Dedifferentiated amniotic fluid mesenchymal stem cell (primary cell): ENCODE data around the gene RUFY4.
"Not testable (repeated sequence)": the region's sequence is repeated elsewhere in the genome, so short reads cannot be mapped to it uniquely, and the experiment has no call there.

Experiments
- DNase-seq: peaks from one replicate; pipeline ENCODE4 v3.0.0-alpha.2; 2016; ENCODE audit errors: extremely low spot score

Gene RUFY4

DNA sequence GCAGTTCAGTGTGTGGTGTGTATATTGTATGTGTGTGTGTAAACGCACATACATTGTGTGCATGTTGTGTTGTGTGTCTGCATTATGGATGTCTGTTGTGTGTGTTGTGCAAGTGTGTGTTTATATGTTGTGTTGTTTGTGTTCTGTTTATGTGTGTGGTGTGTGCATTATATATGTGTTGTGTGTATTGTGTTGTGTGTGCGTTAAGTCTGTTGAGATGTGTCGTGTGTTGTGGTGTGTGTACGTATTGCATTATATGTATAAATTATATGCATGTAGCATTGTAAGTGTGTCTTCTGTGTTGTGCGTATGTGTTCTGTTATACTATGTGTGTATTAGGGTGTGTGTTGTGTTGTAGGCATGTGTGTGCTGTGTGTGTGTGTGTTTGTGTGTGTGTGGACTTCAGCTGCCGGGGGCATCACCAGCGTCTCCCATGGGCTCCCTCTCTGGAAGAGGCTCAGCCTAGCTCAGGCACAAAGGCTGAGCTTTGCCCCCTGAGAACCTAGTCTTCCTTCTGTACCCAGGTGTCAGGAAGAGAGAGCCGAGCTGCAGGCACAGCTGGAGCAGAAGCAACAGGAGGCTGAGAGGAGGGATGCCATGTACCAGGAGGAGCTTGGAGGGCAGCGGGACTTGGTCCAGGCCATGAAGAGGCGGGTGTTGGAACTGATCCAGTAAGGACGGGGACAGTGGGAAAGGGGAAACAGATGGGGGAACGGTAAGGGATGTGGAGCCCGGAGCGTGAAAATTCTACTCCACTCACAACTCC is 13.7 kb downstream of the RUFY4 start:
- no peak for DNase-seq

DNA sequence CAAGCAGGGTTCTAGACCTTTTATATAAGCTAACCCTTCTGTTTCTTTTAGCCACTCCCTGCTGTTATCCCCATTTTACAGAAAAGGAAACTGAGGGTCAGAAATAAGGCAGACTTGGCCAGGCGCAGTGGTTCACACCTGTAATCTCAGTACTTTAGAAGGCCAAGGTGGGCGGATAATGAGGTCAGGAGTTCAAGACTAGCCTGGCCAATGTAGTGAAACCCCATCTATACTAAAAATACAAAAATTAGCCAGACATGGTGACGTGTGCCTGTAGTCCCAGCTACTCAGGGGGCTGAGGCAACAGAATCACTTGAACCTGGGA is 14.3 kb downstream of the RUFY4 start:
- no peak for DNase-seq

DNA sequence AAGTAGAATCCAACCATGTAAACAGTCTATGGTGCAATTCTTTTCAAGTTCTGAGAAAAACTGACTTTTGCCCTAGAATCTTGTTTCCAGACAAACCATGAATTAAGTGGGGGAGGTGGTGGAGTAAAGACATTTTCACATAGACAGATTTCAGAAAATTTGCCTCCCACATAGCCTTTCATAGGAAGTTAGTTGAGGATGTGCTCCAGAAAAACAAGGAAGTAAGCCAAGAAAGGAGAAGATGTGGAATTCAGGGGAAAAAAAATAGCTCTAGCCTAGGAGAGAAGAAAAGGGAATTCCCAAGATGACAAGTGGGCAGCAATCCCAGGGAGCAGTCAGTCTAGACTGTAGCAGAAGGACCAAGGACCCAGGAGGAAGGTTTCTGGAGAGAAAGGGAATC is 17.4 kb downstream of the RUFY4 start:
- no peak for DNase-seq

DNA sequence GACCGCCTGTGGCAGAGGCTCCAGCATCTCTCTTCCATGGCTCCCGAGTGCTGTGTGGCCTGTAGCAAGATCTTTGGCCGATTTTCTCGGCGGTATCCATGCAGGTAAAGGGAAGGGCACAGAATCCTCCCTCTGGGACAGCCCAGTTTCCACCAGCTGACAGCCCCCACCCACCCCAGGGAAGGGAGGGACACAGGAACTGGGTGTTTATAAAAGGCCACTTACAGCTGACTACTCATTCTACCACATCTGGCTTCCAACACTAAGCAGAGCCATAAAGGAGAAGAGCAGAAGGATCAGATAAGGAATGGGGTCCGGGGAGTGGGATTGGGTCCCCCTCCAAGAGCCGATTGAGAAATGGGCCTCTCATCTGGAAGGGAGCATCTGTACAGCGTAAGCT is 20.2 kb downstream of the RUFY4 start:
- DNase-seq: no peak

DNA sequence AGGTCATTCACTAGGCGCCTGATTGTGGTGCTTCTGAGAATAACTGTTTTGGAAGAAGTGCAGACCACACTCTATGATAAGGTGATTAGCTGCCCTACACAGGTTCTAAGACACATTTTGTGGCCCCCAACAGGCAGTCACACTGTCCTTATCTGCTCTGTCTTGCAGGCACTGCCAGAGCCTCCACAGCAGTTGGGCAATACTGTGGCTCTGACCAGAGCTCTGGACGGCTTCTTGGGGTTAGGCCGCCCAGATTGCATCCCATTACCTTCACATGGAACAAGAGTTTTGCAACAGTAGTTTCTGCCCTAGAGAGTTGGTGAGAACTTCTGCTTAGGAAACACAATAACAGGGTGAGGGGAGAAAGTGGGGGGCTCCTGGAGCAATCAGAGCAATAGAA is 22.7 kb downstream of the RUFY4 start:
- no peak for DNase-seq

DNA sequence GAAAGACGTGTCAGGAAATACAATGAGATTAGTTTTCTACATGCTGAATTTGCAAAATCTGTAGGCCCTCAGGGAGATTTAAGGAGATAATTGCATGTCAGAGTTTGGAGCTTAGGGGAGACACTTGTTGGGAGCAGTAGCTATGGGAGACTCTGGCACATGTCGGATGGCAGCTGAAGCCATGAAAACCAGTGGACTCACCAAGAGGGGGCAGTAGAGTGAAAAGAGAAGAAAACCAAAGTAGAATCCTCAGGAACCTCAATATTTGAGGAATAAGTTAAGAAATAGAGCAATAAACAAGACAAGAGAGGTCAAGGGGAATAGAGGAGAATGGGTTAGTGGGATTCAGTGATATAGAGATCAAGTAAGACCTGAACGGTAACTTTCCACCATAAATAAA is 24.8 kb downstream of the RUFY4 start:
- no peak for DNase-seq

DNA sequence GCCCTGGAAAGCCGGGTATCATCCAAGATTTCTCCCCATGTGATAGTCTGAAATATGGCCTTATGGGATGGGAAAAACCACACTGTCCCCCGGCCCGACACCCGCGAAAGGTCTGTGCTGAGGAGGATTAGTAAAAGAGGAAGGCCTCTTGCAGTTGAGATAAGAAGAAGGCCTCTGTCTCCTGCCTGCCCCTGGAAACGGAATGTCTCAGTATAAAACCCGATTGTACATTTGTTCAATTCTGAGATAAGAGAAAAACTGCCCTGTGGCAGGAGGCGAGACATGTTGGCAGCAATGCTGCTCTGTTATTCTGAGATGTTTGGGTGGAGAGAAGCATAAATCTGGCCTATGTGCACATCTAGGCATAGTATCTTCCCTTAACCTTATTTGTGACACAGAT is 26.8 kb downstream of the RUFY4 start:
- DNase-seq: no peak

DNA sequence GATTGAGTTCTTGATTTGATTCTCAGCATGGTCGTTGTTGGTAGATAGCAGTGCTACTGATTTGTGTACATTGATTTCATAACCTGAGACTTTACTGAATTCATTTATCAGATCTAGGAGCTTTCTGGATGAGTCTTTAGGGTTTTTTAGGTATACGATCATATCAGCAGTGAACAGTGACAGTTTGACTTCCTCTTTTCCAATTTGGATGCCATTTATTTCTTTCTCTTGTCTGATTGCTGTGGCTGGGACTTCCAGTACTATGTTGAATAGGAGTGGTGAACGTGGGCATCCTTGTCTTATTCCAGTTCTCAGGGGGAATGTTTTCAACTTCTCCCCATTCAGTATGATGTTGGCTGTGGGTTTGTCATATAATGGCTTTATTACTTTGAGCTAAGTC is 28.9 kb downstream of the RUFY4 start:
- no peak for DNase-seq

DNA sequence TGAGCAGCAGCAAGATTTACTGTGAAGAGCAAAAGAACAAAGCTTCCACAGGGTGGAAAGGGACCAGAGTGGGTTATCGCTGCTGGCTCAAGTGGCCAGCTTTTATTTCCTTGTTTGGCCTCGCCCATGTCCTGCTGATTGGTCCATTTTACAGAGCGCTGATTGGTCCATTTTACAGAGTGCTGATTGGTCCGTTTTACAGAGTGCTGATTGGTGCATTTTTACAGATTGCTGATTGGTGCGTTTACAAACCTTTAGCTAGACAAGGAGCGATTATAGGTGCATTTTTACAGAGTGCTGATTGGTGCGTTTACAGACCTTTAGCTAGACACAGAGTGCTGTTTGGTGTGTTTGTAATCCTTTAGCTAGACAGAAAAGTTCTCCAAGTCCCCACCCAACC is 39.8 kb downstream of the RUFY4 start:
- not testable (repeated sequence) for DNase-seq

DNA sequence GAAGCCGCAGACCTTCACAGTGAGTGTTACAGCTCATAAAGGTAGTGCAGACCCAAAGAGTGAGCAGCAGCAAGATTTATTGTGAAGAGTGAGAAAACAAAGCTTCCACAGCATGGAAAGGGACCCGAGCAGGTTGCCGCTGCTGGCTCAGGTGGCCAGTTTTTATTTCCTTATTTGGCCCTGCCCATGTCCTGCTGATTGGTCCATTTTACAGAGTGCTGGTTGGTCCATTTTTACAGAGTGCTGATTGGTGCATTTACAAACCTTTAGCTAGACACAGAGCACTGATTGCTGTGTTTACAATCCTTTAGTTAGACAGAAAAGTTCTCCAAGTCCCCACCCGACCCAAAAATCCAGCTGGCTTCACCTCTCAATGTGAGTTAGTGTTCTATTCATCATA is 52.7 kb downstream of the RUFY4 start:
- DNase-seq: not testable (repeated sequence)

DNA sequence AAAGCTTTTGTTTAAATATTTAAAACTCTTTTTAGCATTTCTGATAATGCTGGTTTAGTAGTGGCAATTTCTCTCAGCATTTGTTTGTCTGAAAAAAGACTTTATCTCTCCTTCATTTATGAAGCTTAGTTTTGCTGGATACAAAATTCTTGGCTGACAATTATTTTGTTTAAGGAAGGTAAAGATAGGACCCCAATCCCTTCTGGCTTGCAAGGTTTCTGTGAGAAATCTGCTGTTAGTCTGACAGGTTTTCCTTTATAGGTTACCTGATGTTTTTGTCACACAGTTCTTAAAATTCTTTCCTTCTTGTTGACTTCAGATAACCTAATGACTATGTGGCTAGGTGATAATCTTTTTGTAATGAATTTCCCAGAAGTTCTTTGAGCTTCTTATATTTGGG is 53.2 kb downstream of the RUFY4 start:
- not testable (repeated sequence) for DNase-seq

DNA sequence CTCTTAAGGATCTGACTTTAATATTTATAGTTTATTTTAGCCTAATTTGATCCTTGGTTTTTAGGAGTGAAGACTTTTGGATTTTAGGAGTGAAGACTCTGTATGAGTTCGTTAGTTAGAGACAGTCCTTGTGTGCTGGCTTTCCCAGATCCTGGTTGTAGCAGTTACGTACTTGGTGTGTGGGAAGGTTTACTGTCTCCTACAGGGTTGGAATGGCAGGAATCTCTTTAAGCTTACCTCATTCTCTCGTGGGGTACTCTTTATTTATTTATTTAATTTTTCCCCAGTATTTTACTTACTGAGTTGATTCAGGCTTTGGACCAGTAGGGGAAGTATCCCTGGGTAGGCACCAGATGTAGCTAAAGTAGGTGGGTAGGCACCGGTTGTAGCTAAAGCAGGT is 54.9 kb downstream of the RUFY4 start:
- DNase-seq: no peak

DNA sequence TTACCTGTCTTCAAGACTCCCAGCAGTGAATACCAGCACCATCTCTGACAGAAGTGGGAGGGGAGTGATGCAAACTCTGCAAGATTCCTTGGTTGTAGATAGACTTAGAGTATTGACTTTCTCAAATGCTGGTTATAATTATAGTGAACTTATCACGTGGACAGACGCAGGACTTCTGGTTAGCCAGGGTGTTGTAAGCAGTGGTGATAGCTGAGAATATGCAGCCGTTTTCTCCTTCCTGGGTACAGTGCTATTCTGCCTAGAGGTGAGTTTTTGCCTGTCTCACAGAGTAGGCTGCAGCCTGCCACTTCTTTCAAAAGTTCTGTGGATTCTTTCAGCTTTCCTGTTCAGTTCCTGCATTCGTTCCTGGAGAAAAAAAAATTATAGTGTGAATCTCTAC is 56.0 kb downstream of the RUFY4 start:
- no peak for DNase-seq

DNA sequence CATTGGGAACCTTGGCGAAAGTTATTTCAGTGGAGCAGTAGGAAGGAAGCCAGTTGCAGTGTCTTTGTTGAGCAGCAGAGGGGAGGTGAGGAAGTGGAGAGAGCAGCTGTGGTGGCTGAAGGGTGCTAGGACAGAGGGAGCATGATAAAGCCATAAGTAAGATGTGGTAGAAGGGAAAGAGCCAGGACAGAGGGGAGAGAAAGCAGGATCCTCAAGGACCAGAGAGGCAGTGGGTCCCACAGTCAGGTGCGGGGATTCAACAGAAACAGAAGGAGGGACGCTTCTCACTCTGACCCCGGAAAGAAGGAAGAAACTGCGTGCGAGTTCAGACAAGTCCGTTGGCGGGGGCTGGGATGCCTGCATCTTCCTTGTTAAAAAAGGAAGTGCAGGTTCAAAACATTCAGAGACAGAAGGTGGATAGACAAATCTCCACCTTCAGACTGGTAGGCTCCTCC is 56.6 kb downstream of the RUFY4 start, which contains the start of gene CXCR2:
Gene CXCR2, plus strand, starts transcription at position 403 of the 455 bp plus-strand sequence. CDS start 8,774 bp downstream, outside the sequence.
- DNase-seq: no peak

DNA sequence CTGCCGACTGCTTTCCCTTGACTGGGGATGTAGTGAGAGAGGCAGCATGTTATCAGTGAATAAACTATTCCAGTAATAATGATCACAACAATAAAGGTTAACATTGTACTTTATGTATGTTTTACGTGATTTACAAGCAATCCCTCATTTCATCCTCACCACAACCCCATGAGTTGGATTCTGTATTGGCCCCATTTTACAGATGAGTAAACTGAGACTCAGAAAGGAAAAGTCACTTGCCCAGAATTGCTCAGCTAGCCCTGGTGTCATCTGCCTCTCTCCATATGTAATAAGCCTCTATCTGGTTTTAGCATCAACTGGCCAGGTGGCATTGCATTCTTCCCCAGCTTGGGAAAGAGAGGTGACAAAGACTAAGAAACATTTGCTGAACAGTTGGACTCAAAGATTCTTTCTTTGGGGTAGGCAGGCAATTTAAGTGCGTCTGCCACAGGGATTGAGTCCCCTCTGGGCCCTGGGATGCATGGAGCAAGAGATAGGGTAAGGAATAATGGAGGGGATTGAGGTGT is 58.9 kb downstream of the RUFY4 start:
- no peak for DNase-seq

DNA sequence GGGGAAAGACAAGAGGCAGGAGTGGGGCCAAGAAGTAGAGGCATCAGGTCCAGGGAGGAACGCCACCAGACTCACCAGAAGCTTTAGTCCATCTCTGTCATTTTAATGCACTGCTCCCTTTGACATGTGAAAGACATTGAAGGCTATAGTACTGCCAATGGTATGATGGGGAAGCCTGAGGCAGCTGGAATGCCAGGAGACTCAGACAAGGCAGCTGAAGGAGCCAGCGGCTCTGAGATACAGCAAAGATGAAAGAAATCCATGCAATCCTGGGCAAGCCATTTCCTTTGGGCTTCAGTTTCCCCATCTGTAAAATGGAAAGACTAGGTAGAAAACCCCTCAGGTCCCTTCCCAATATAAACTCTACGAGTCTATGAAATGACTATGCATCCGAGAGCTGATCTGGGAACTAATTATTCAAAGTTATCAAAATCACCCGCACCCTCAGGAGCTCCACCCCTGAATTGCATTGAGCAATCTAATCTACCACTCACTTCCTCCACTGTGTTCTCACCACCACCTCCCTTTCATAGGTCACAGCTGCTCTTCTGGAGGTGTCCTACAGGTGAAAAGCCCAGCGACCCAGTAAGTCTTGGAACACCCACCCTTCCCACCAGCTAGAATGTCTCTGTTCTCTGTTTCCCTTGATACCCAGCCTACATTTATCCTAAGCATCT is 59.9 kb downstream of the RUFY4 start:
- no peak for DNase-seq

DNA sequence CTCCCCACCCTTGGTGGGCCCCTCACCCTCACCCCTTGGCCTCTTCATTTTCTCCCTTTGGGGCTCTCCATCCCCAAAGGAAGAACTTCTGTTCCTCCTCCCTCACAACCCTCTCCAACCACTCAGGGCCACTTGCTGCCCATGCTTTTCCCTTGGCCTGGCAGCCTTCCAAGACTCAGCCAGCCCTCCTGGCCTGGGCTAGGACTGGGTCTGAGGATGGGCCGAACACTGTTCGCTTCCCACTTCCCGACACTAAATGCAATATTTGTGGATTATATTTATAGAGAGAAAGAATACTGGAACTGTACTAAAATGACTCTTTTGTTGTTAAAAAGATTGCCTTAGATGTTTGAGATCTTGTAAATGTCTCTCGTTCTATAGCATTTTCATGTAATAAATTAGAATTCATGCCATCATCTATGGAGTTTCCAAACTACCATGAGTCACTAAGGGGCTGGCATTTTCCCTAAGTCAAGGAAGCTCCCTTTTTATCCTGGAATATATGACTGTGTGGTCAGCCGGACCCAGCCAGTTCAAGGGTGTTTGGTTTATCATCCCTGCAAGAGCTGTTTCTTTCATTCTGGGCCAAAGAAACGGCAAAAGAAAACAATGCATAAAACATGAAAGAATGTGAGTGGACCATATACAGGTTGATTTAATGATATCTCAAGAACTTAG is 60.5 kb downstream of the RUFY4 start:
- no peak for DNase-seq

DNA sequence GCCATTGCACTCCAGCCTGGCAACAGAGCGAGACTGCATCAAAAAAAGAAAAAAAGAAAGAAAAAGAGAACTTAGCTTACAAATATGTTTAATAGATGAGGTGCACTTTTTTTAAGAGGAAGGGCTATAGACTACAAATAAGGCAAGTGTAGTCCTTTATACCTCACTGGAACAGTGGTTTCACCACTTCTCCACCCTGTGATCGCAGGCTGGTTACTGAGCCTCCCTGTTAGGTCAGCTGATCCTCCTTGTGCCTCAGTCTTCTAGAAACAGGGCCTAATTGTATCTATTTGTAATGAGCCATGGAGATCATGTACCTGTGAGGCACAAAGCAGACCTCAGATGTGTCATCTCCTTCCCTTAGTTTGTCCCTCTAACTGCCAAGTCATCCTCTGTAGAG is 61.3 kb downstream of the RUFY4 start:
- DNase-seq: no peak

DNA sequence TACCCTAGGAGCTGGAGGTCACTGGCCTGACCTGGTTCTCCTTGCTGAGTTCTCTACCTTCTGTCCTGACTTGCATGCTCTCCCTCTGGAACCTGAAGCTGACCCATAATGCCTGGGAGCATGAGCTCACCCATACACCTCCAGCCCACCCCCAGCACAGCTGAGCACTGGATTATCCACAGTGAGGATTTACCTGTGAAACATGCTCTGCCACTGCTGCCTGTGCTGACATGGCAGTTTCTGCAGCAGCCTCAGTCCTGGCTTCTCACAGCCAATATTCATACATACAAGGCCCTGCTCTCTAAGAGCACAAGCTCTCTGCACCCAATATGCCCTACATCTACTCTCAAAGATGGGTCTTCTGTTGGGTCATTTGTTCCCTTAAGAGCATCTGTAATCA is 61.8 kb downstream of the RUFY4 start:
- DNase-seq: no peak

DNA sequence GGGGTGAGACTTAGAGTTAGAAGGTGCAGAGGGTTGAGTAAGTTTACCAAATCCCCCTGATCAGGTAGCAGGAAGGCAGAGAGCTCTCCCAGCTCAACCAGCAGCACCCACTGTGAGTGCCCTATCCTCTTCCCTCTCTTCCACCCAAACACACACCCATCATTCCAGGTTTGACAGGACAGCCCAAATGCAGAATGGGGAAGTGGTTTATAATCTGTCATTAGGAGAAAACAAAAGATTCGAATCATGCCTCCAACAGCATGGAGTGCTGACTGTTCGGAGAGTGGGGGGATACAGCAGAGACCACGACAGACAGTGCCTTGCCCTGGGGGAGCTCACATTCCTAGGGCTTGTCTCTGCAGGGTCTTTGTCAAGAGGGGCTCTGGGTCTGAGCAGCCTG is 68.5 kb downstream of the RUFY4 start:
- DNase-seq: no peak

DNA sequence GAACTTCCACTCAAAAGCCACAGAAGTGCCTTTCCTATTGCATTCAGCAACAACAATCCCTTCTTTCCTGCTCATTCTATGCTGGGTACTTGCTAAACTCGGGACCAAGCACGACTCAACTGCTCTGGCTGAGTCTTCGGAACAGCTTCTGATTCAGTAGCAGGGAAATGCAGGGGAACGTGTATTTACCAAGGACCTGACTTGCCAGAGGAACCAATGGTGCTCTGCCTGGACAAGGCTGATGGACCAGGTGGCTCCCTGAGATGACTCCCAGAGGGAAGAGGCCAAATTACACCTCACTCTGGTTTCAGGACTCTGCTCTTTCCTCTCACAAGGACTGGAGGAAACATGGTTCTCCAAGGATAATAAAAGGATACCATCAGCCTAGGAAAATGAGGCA is 69.0 kb downstream of the RUFY4 start:
- DNase-seq: no peak
